H1 (cell line): ENCODE data around the gene MEX3D. TPM values are rescaled to one million over a fixed set of nuclear protein-coding genes. Genes with fewer than 3 reads are reported as not detected.

ENCODE experiments used
- CBX8 ChIP-seq: fragments of 300-800, 300-1000 bp; sonication (generic); IDR thresholded peaks from 2 replicates; pipeline ENCODE4 v1.7.1; 2016; ENCODE audit warnings: low read depth, low read length, borderline replicate concordance
- CEBPB ChIP-seq: IDR thresholded peaks from 2 replicates; pipeline ENCODE4 v1.6.1; 2012; ENCODE audit warnings: low read depth, low read length
- CHD2 ChIP-seq: IDR thresholded peaks from 2 replicates; pipeline ENCODE4 v1.6.1; 2012; ENCODE audit warnings: low read length, improper control_type of control experiment
- CTBP2 ChIP-seq: IDR thresholded peaks from 2 replicates; pipeline ENCODE4 v1.7.0; 2011; ENCODE audit warnings: borderline replicate concordance, mild to moderate bottlenecking, moderate library complexity, mixed read lengths, low read length; ENCODE audit not compliant: insufficient read depth, insufficient read length
- EGR1 ChIP-seq: IDR thresholded peaks from 2 replicates; pipeline ENCODE4 v1.6.1; 2011; ENCODE audit warnings: low read depth, low read length, borderline replicate concordance
- FOSL1 ChIP-seq: IDR thresholded peaks from 2 replicates; pipeline ENCODE4 v1.6.1; 2011; ENCODE audit warnings: mild to moderate bottlenecking, low read depth, low read length, moderate library complexity; ENCODE audit not compliant: insufficient read depth
- GTF2F1 ChIP-seq: IDR thresholded peaks from 2 replicates; pipeline ENCODE4 v1.6.1; 2012; ENCODE audit warnings: low read depth, low read length, improper control_type of control experiment, borderline replicate concordance
- HDAC2 ChIP-seq, 2 experiments: fragments of 300-600 bp in 1 of 2; sonication (generic) in 1 of 2; IDR thresholded peaks; 2 replicates each; pipeline ENCODE4 v1.6.1; 2011 to 2012; ENCODE audit warnings: low read depth in 2 of 2, low read length in 2 of 2, mild to moderate bottlenecking in 2 of 2, moderate library complexity in 2 of 2, borderline replicate concordance in 1 of 2, inconsistent platforms in 1 of 2
- HDAC6 ChIP-seq: IDR thresholded peaks from one replicate; pipeline ENCODE4 v1.7.1; 2012; ENCODE audit warnings: low read depth, mild to moderate bottlenecking, inconsistent platforms, low read length, moderate library complexity
- RAD21 ChIP-seq, 2 experiments: IDR thresholded peaks in 1 of 2; conservative IDR thresholded peaks in 1 of 2; 2 replicates each; pipeline ENCODE4 v1.6.1; 2011; ENCODE audit warnings: low read depth in 2 of 2, low read length in 2 of 2, improper control_type of control experiment in 1 of 2, inconsistent platforms in 1 of 2, mild to moderate bottlenecking in 1 of 2, moderate library complexity in 1 of 2
- RXRA ChIP-seq: IDR thresholded peaks from 2 replicates; pipeline ENCODE4 v1.6.1; 2011; ENCODE audit warnings: low read depth, mild to moderate bottlenecking, low read length, moderate library complexity; ENCODE audit not compliant: insufficient read depth
- SP1 ChIP-seq: IDR thresholded peaks from 2 replicates; pipeline ENCODE4 v1.6.1; 2011; ENCODE audit warnings: low read depth, low read length
- SP2 ChIP-seq: IDR thresholded peaks from 2 replicates; pipeline ENCODE4 v1.6.1; 2012; ENCODE audit warnings: mild to moderate bottlenecking, low read length, inconsistent platforms
- SRF ChIP-seq: IDR thresholded peaks from 2 replicates; pipeline ENCODE4 v1.6.1; 2011; ENCODE audit warnings: mild to moderate bottlenecking, low read depth, low read length, moderate library complexity
- SUZ12 ChIP-seq: fragments of 200-600 bp; sonication (generic); IDR thresholded peaks from 2 replicates; pipeline ENCODE4 v1.6.1; 2012; ENCODE audit warnings: mild to moderate bottlenecking, inconsistent platforms, low read length, moderate library complexity, mixed read lengths
- TAF7 ChIP-seq: optimal IDR thresholded peaks from 2 replicates; pipeline ENCODE3; 2011; ENCODE audit warnings: low read depth, mild to moderate bottlenecking, inconsistent platforms, low read length, moderate library complexity, borderline replicate concordance
- TBP ChIP-seq: IDR thresholded peaks from 2 replicates; pipeline ENCODE4 v1.6.1; 2011; ENCODE audit warnings: low read depth, low read length, improper control_type of control experiment
- YY1 ChIP-seq: IDR thresholded peaks from 2 replicates; pipeline ENCODE4 v1.6.1; 2011; ENCODE audit warnings: low read depth, mild to moderate bottlenecking, low read length
- ZNF274 ChIP-seq: IDR thresholded peaks from 2 replicates; pipeline ENCODE4 v1.7.0; 2012; ENCODE audit warnings: low read length, borderline replicate concordance; ENCODE audit errors: extremely low read depth
- polyA plus RNA-seq, 7 experiments: library from polyadenylated mRNA; depleted of rRNA in 3 of 7; stranded (reverse) in 5 of 7; unstranded in 2 of 7; fragments of >200 nt in 5 of 7; fragments of 200-250 nt in 2 of 7; gene quantifications; 1 replicate in 5 of 7; 2 replicates in 1 of 7; 4 replicates in 1 of 7; pipeline versions ENCODE4 v1.2.1 to v1.2.3, GENCODE V29; 2011 to 2013; ENCODE audit warnings: missing spikeins in 2 of 7, mixed read lengths in 2 of 7
- total RNA-seq: library from RNA; stranded (reverse); fragmentation: NEBNext Ultra II Directional; extraction: Animal tissue kit (Norgen Biotek cat#: 25700); gene quantifications from 2 replicates; pipeline ENCODE4 v1.2.1, GENCODE V29; 2021
- TF ChIP-seq, protein P1 (sequence below): IDR thresholded peaks from 2 replicates; pipeline ENCODE4 v1.6.1; 2011; ENCODE audit warnings: low read length, improper control_type of control experiment
- TF ChIP-seq, protein P2 (sequence below): IDR thresholded peaks from 2 replicates; pipeline ENCODE4 v1.6.1; 2011; ENCODE audit warnings: low read depth, mild to moderate bottlenecking, low read length; ENCODE audit not compliant: insufficient read depth

The MEX3D gene
- total and polyA plus RNA-seq, 2 of the 8 experiments (the other 6 are each of a cell fraction or from before 2014, with no cell fraction given): 20.8 to 78.8 TPM

DNA sequence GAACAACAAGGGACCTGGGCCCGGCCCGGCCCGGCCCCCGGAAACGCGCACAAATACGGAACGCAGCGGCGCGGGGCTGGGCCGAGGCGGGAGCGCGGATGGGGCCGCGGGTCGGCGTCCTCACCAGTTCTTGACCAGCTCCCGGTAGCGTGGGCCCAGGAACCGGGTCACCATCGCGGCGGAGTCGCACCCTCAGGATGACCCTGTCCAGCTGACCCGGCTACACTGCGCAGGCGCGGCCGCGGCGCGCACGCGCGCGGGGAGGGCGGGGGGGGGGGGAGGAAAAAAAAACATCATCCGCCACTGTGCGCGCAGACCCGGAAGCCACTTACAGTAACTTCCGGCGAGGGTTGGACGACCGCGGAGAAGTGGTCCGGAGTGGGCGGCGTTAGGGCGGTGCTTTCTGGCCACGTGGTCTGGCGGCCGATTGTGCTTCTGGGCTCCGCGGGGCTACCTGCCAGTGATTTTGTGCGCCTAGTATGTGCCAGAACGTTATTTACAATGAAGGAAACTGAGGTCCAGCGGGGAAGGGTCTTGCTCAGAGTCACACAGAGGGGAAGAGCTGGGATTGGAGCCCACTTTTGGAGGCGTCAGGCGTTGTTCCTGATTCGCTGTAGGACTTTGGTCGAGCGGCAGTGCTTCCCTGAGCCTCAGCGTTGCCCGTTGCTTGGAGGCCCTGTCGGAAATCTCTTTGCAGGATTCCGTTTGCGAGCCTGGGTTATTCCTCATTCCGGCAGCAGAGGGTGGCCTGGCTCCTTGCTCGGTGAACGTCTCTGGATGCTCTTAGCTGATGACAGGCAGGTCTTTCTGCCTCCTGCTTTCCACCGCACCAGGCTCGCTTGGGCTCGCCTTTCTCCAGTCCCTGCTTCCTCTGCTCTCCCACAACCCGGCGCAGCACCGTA, 37.4 kb upstream of the MEX3D start, which contains the start of gene UQCR11 (continued):
- TF ChIP-seq TAF7: no peak
- TF ChIP-seq, protein P1, sequence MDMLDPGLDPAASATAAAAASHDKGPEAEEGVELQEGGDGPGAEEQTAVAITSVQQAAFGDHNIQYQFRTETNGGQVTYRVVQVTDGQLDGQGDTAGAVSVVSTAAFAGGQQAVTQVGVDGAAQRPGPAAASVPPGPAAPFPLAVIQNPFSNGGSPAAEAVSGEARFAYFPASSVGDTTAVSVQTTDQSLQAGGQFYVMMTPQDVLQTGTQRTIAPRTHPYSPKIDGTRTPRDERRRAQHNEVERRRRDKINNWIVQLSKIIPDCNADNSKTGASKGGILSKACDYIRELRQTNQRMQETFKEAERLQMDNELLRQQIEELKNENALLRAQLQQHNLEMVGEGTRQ: peak; percentile 84
- no peak for TF ChIP-seq CHD2
- no peak for TF ChIP-seq SUZ12
- TF ChIP-seq SP2: no peak
- TF ChIP-seq FOSL1: no peak
- TF ChIP-seq TBP: peak; percentile 60; the same call in 1 of the 2 replicates
- no peak for TF ChIP-seq HDAC6
- no peak for TF ChIP-seq RXRA
- TF ChIP-seq RAD21 (IDR thresholded peaks at IDR 0.05 in 1 of 2, conservative IDR thresholded peaks at IDR 0.05 in 1 of 2; ENCODE audit: low read depth in 2 of 2, low read length in 2 of 2): peak; percentile 66 to 73
- TF ChIP-seq YY1: no peak
- no peak for TF ChIP-seq EGR1
- no peak for TF ChIP-seq CTBP2
- TF ChIP-seq HDAC2 (IDR thresholded peaks at IDR 0.05; ENCODE audit: borderline replicate concordance in 1 of 2, low read depth in 2 of 2, low read length in 2 of 2): 0 out of 4 replicates have a peak, but pooled peaks of 1 of the 2 experiments have one; percentile 45
- no peak for TF ChIP-seq SRF
- TF ChIP-seq, protein P2, sequence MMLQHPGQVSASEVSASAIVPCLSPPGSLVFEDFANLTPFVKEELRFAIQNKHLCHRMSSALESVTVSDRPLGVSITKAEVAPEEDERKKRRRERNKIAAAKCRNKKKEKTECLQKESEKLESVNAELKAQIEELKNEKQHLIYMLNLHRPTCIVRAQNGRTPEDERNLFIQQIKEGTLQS: 0 out of 2 replicates have a peak, but pooled peaks have one; percentile 6
- no peak for TF ChIP-seq CBX8
- TF ChIP-seq SP1: 0 out of 2 replicates have a peak, but pooled peaks have one; percentile 26
- TF ChIP-seq GTF2F1: peak; percentile 80; the same call in 1 of the 2 replicates
- TF ChIP-seq CEBPB: no peak
- no peak for TF ChIP-seq ZNF274
